Endothelial cell of umbilical vein (primary cell): ENCODE measurements around the gene HOXB3. TPM values are rescaled to one million over a fixed set of nuclear protein-coding genes. Genes with fewer than 3 reads are reported as not detected.

ENCODE experiments used
- BruUV-seq: library from RNA; stranded (reverse); fragments of 400-500 nt; replicated peaks from 2 replicates; lab custom pipeline; 2021; lab: Mats Ljungman, UMichigan
- CTCF ChIA-PET: fragments of 300-600, 350-600 bp; sonication (Branson Sonifier 250); formaldehyde crosslinking; loops from one replicate; lab custom pipeline; 2021; ENCODE audit warnings: antibody characterized with exemption, inconsistent platforms; lab: Charles Lee
- POLR2A ChIA-PET: fragments of 300-600, 350-600 bp; sonication (Branson Sonifier 250); formaldehyde crosslinking; loops from one replicate; lab custom pipeline; 2021; ENCODE audit warnings: antibody characterized with exemption, inconsistent platforms; lab: Charles Lee
- DNase-seq: peaks from one replicate; pipeline ENCODE4 v3.0.0-alpha.2; 2011; ENCODE audit warnings: low read depth, low spot score
- FAIRE-seq: peaks from 2 replicates; lab custom pipeline; 2011; peaks lifted over from hg19 to GRCh38; lab: Jason Lieb, UNC
- H2AFZ ChIP-seq: 2 replicates; pipeline ENCODE4 v1.6.0; 2012; ENCODE audit warnings: low read depth, low read length, control low read depth, inconsistent platforms
- H3K27ac ChIP-seq: 2 replicates; pipeline ENCODE4 v1.5.1; 2011; ENCODE audit warnings: low read depth, mild to moderate bottlenecking, control low read depth, low read length, moderate library complexity; ENCODE audit not compliant: insufficient read depth
- H3K27me3 ChIP-seq, 2 experiments: 2 replicates each; pipeline versions ENCODE4 v1.6.0 to v1.6.1; 2011; ENCODE audit warnings: low read length in 2 of 2, mixed read lengths in 1 of 2; ENCODE audit not compliant: control insufficient read depth in 2 of 2, insufficient read depth in 2 of 2
- H3K36me3 ChIP-seq, 2 experiments: 2 replicates in 1 of 2; 3 replicates in 1 of 2; pipeline ENCODE4 v1.5.1; 2011; ENCODE audit warnings: low read length in 2 of 2, mild to moderate bottlenecking in 1 of 2, moderate library complexity in 1 of 2; ENCODE audit not compliant: control insufficient read depth in 2 of 2, insufficient read depth in 2 of 2; ENCODE audit errors: extremely low read depth in 1 of 2
- H3K4me1 ChIP-seq: 3 replicates; pipeline ENCODE4 v1.5.1; 2011; ENCODE audit warnings: mild to moderate bottlenecking, low read length; ENCODE audit not compliant: control insufficient read depth, insufficient read depth; ENCODE audit errors: extremely low read depth
- H3K4me2 ChIP-seq: 2 replicates; pipeline ENCODE4 v1.6.1; 2011; ENCODE audit warnings: low read length, control low read depth, mixed read lengths; ENCODE audit not compliant: insufficient read depth
- H3K4me3 ChIP-seq, 3 experiments: fragments of 200-600 bp in 1 of 3; sonication (generic), shearing (Covaris generic) in 1 of 3; replicated peaks in 1 of 3; 2 replicates each; pipeline ENCODE4 v1.5.1; 2011 to 2016; ENCODE audit warnings: control low read depth in 3 of 3, low read length in 3 of 3, mild to moderate bottlenecking in 2 of 3, inconsistent platforms in 1 of 3, low read depth in 1 of 3, moderate library complexity in 1 of 3; ENCODE audit not compliant: insufficient read depth in 1 of 3
- H3K79me2 ChIP-seq: 2 replicates; pipeline ENCODE4 v1.6.0; 2012; ENCODE audit warnings: low read length, inconsistent platforms; ENCODE audit not compliant: control insufficient read depth, insufficient read depth
- H3K9ac ChIP-seq: replicated peaks from 2 replicates; pipeline ENCODE3; 2011; ENCODE audit warnings: low read length, control low read depth; ENCODE audit not compliant: insufficient read depth; ENCODE audit errors: extremely low read depth
- H3K9me1 ChIP-seq: replicated peaks from 3 replicates; pipeline ENCODE4 v1.6.0; 2011; ENCODE audit warnings: mild to moderate bottlenecking, low read length; ENCODE audit not compliant: control insufficient read depth, insufficient read depth; ENCODE audit errors: extremely low read depth
- H3K9me3 ChIP-seq: replicated peaks from 2 replicates; pipeline ENCODE4 v1.5.1; 2012; ENCODE audit warnings: low read length, inconsistent platforms; ENCODE audit not compliant: control insufficient read depth, insufficient read depth
- H4K20me1 ChIP-seq: replicated peaks from 2 replicates; pipeline ENCODE3; 2011; ENCODE audit warnings: mild to moderate bottlenecking, low read length; ENCODE audit not compliant: control insufficient read depth, insufficient read depth; ENCODE audit errors: extremely low read depth
- CTCF ChIP-seq, 2 donors: IDR thresholded peaks; 1 replicate in 1 of 2; 2 replicates in 1 of 2; pipeline ENCODE4 v1.5.1; 2011; ENCODE audit warnings: low read length in 2 of 2, mild to moderate bottlenecking in 2 of 2, moderate library complexity in 2 of 2, control low read depth in 1 of 2, inconsistent platforms in 1 of 2, low read depth in 1 of 2; ENCODE audit not compliant: insufficient read depth in 1 of 2; ENCODE audit errors: extremely low read depth in 1 of 2
- EZH2 ChIP-seq: IDR thresholded peaks from 2 replicates; pipeline ENCODE4 v1.6.1; 2012; ENCODE audit warnings: borderline replicate concordance, low read depth, mild to moderate bottlenecking, moderate library complexity, low read length, inconsistent platforms; ENCODE audit not compliant: severe bottlenecking
- FOS ChIP-seq: IDR thresholded peaks from 2 replicates; pipeline ENCODE4 v1.6.1; 2011; ENCODE audit warnings: mild to moderate bottlenecking, low read length, moderate library complexity, borderline replicate concordance; ENCODE audit not compliant: insufficient read depth
- GATA2 ChIP-seq: IDR thresholded peaks from 2 replicates; pipeline ENCODE4 v1.7.0; 2011; ENCODE audit warnings: low read depth, mild to moderate bottlenecking, moderate library complexity, mixed read lengths, low read length; ENCODE audit not compliant: insufficient read length, insufficient read depth
- JUN ChIP-seq: IDR thresholded peaks from 2 replicates; pipeline ENCODE4 v1.6.1; 2011; ENCODE audit warnings: borderline replicate concordance, low read depth; ENCODE audit not compliant: insufficient read length, insufficient read depth
- MYC ChIP-seq: IDR thresholded peaks from one replicate; pipeline ENCODE4 v1.6.1; 2011; ENCODE audit warnings: mild to moderate bottlenecking, low read depth, low read length
- POLR2A ChIP-seq: IDR thresholded peaks from 2 replicates; pipeline ENCODE4 v1.6.1; 2012; ENCODE audit warnings: low read depth, mild to moderate bottlenecking, control low read depth, low read length
- POLR2AphosphoS5 ChIP-seq: IDR thresholded peaks from 2 replicates; pipeline ENCODE4 v1.6.1; 2012; ENCODE audit warnings: low read depth, mild to moderate bottlenecking, control low read depth, low read length, moderate library complexity; ENCODE audit not compliant: insufficient read depth
- dilution Hi-C: fragments of 300-500 bp; cut with MboI; formaldehyde crosslinking; loops from one replicate; pipeline ENCODE4 v1.15.0; 2019; ENCODE audit warnings: low sequenced_read_pairs; ENCODE audit not compliant: extremely low pct_ligation_motif_present
- intact Hi-C: fragments of 100-400 bp; cut with micrococcal nuclease; formaldehyde crosslinking; loops from one replicate; pipeline ENCODE4 v1.10.0; 2022
- polyA plus RNA-seq, 4 experiments: library from polyadenylated mRNA; depleted of rRNA in 3 of 4; stranded (reverse) in 3 of 4; unstranded in 1 of 4; fragments of >200 nt; gene quantifications; 2 replicates each; pipeline versions ENCODE4 v1.2.1 to v1.2.3, GENCODE V29; 2011 to 2012; ENCODE audit warnings: missing spikeins in 1 of 4
- total RNA-seq: library from RNA; stranded (reverse); gene quantifications from 2 replicates; pipeline ENCODE4 v1.2.3, GENCODE V29; 2021
- TF ChIP-seq, protein P1 (sequence below): IDR thresholded peaks from 2 replicates; pipeline ENCODE4 v1.6.1; 2011; ENCODE audit not compliant: insufficient read depth, insufficient read length

HOXB3 gene
- total and polyA plus RNA-seq, 2 donors (not counting 3 experiments of a cell fraction or from before 2014, with no cell fraction given), result 29.6 to 56.6 TPM

GRCh38 chr17:48598736-48599135 lies 8.7 kb upstream of the HOXB3 start:
- no TSS peak for BruUV-seq
- dilution Hi-C loops, result no loop called here
- H2AFZ ChIP-seq, result no peak overlapping the region
- no peaks in the 10 kb centered on the region for H3K9me1 ChIP-seq
- FAIRE-seq, result peak; percentile 28
- TF ChIP-seq MYC (no peak), POLR2AphosphoS5 (no peak), EZH2 (no peak), CTCF (IDR thresholded peaks at IDR 0.05; ENCODE audit: extremely low read depth in 1 of 2, insufficient read depth in 1 of 2, low read depth in 1 of 2, low read length in 2 of 2) (no peak), FOS (no peak), GATA2 (no peak), POLR2A (no peak), JUN (no peak)
- TF ChIP-seq, protein P1, sequence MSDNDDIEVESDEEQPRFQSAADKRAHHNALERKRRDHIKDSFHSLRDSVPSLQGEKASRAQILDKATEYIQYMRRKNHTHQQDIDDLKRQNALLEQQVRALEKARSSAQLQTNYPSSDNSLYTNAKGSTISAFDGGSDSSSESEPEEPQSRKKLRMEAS, result no peak
- H3K9ac ChIP-seq, result no peak overlapping the region
- intact Hi-C loops, result no loop called here
- peaks cover 3% of the 10 kb centered on the region in 2 experiments for H3K36me3 ChIP-seq
- no peak overlapping the region for H3K27ac ChIP-seq
- POLR2A ChIA-PET, result interaction anchor here (1.0 kb wide), 1 partner anchor 14 kb away, joined by 4 read pairs; no protein-coding TSS in a partner anchor
- peak overlapping the region; percentile 28 for H3K4me2 ChIP-seq
- no peaks in the 10 kb centered on the region for H4K20me1 ChIP-seq
- peaks cover 82% of the 10 kb centered on the region for H3K79me2 ChIP-seq
- no peaks in the 10 kb centered on the region for H3K27me3 ChIP-seq
- CTCF ChIA-PET, result interaction anchor here (0.8 to 1.8 kb wide), 4 partner anchors 11 to 383 kb away, joined by 3 to 5 read pairs (median 4); no protein-coding TSS in a partner anchor
- no peak for DNase-seq
- H3K9me3 ChIP-seq, result no peaks in the 10 kb centered on the region
- peaks cover 35% of the 10 kb centered on the region for H3K4me1 ChIP-seq
- H3K4me3 ChIP-seq, result peak overlapping the region in 1 of 3 experiments; percentile 36
